LNCaP clone FGC (cell line): ENCODE data around the gene FAM53C.
A peak's percentile ranks its signal among the peaks of the same experiment; 100 is the strongest.

ENCODE experiments used
- DNase-seq: peaks from one replicate; pipeline ENCODE4 v3.0.0-alpha.2; 2011; ENCODE audit warnings: low read depth
- H3K4me3 ChIP-seq: 2 replicates; pipeline ENCODE4 v1.5.1; 2011; ENCODE audit warnings: mild to moderate bottlenecking, low read depth, low read length, control low read depth
- CTCF ChIP-seq: IDR thresholded peaks from 2 replicates; pipeline ENCODE4 v1.5.1; 2012; ENCODE audit warnings: mild to moderate bottlenecking; ENCODE audit not compliant: control insufficient read depth, insufficient read depth; ENCODE audit errors: extremely low read depth

Gene FAM53C

GRCh38 chr5:138330813-138331448, 7.1 kb upstream of the FAM53C start:
- no peak for DNase-seq
- peak overlapping the region; percentile 89 for H3K4me3 ChIP-seq
- no peak for TF ChIP-seq CTCF

GRCh38 chr5:138331449-138332368, 6.4 kb upstream of the FAM53C start, which contains the start of gene CDC25C:
Gene CDC25C, minus strand, starts transcription at chr5:138331804. Its CDS starts 624 bp downstream, at chr5:138331180.
- peak within 1 kb of the TSS; percentile 89 for H3K4me3 ChIP-seq
- TF ChIP-seq CTCF: no peak
- DNase-seq: peak; percentile 98

- TF ChIP-seq CTCF: no peak
- H3K4me3 ChIP-seq: no peak overlapping the region
- no peak for DNase-seq
Observed at GRCh38 chr5:138334867-138335447, 3.1 kb upstream of the FAM53C start.

- no peak for TF ChIP-seq CTCF
- H3K4me3 ChIP-seq: peak overlapping the region; percentile 76
- peak; percentile 44 for DNase-seq
Observed at GRCh38 chr5:138336952-138337684, 948 bp upstream of the FAM53C start.

GRCh38 chr5:138338411-138339090, 485 bp downstream of the FAM53C start:
- no peak for TF ChIP-seq CTCF
- DNase-seq: no peak

GRCh38 chr5:138339091-138339456, 1.0 kb downstream of the FAM53C start:
- TF ChIP-seq CTCF: no peak
- no peak for DNase-seq
- peak overlapping the region; percentile 76 for H3K4me3 ChIP-seq

More at GRCh38 chr5:138338411-138339090, 485 bp downstream of the FAM53C start:
- peak overlapping the region; percentile 76 for H3K4me3 ChIP-seq
